GM12891 (cell line): ENCODE data around the gene PORCN.

ENCODE experiments used
- POLR2A ChIP-seq: IDR thresholded peaks from 2 replicates; pipeline ENCODE4 v1.6.1; 2011; ENCODE audit warnings: low read depth, low read length, control low read depth
- POLR2AphosphoS5 ChIP-seq: IDR thresholded peaks from 2 replicates; pipeline ENCODE4 v1.6.1; 2011; ENCODE audit warnings: low read depth, low read length, control low read depth
- TAF1 ChIP-seq: IDR thresholded peaks from 2 replicates; pipeline ENCODE4 v1.6.1; 2011; ENCODE audit warnings: low read depth, low read length, control low read depth

GRCh38 chrX:48474127-48474526, 34.7 kb upstream of the PORCN start:
- TF ChIP-seq POLR2A (no peak), POLR2AphosphoS5 (no peak), TAF1 (no peak)
